Stimulated activated CD8-positive, alpha-beta memory T cell treated with anti-CD3 and anti-CD28 coated beads, Interleukin-15, amount 100 ng/mL, for 24 hours (primary cell): ENCODE data around the gene METTL22.

ENCODE experiments used
- DNase-seq: peaks from one replicate; pipeline ENCODE4 v3.0.0-alpha.2; 2020; ENCODE audit warnings: low read depth

Gene METTL22

DNA sequence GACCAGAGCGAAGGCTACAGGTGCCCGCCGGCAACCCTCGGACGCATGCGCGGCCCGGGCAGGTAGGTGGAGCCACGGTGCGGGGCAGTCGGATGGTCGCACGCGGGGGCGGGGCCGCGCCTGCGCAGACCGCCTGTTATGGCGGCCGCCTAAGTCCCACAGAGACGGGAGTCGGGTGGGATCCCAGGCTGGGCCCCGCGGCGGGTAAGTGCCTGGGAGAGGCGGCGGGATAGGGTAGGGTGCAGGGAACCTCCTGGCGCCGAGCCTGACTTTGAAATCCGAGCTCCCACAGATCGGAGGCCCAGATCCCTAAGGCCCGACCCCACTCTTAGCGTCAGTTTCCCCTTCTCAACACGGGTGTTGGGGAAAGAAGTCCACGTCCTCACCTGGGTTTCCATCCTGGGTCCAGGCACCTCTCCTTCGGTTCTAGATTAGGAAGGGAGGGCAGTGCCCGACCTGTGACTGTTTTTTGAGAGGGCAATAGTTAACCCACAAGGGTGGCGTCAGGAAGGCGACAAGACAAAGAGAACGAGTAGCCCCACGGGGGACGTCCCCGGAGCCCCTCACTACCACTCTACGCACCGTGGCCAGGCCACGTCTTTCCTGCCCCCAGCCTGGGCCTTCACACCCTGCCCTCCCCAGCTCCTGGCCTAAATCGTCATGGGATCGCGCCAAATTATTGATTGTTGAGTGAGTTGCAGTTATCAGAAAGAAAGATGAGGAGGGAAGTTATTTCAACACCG lies at the start of gene METTL22:
METTL22 (plus strand) TSS at position 127 of the 743 bp plus-strand sequence. CDS start 3,968 bp downstream, outside the sequence.
- DNase-seq = peak; percentile 92

DNA sequence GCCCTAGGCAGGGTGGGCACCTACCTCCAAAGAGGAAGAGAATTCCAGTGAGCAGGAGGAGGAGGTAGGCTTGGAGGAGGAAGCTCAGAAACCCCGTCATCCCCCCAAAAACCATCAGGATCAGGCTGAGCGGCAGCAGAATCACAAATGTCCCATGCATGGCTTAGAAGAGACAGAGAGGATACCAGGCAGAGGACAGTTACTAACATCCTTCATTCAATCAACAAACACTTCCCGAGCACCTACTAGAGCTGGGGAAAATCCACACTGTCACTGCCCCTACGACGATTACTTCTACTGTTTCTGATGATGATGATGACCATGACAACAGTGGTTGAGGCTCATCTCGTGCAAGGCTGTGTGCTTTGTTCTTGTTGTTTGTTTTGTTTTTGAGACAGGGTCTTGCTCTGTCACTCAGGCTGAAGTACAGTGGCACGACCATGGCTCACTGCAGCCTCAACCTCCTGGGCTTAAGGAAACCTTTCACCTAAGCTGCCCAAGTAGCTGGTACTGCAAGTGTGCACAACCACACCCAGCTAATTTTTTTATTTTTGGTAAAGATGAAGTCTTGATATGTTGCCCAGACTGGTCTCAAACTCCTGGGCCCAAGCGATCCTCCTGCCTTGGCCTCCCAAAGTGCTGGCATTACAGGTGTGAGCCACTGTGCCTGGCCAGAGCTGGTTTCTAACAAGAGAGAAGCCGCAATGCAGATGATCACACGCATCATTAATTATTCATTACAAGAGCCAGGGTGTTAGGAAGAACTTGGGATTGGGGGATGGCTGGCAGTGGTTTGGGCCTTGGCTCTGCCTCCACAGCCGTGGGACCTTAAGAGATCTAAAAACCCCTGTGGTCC lies 49.2 kb upstream of the METTL22 start:
- DNase-seq = no peak

DNA sequence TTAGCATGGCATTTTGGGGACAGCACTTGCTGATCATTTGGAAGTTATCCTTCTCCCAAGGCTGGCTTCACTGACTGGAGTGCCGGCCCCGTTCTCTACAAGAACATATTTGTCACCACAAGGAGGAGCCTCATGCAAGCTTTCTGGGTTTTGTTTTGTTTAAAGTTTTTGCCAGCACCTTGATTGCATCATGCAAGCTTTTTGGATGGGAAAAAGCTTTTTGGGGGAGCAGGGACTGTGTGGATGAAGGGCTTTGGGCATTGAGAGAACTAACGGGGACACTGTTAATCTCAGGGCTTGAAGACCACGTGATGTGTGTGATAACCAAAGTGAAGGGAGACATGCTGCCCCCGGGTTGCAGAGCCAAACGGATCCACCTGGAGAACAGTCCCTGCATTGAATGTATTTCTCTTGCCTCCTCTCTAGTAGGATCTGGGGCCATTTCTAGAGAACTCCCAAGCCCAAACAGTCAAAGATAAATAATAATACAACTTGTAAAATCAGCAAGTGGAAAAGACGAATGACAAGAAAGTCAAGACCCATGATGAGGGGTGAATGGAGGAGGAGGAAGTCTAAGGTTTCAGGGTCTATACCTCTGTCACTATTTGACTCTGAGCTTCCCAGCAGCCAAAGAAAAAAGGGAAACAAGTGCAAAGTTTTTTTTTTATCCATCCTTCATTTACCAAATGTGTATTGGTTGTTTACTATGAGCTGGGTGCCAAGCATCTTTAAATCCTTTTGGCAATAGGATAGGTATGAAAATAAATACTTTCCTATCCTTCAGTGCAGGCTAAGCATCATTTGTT lies 48.4 kb upstream of the METTL22 start:
- DNase-seq = no peak

GRCh38 chr16:8575399-8575798 lies 46.1 kb upstream of the METTL22 start:
- DNase-seq = no peak

DNA sequence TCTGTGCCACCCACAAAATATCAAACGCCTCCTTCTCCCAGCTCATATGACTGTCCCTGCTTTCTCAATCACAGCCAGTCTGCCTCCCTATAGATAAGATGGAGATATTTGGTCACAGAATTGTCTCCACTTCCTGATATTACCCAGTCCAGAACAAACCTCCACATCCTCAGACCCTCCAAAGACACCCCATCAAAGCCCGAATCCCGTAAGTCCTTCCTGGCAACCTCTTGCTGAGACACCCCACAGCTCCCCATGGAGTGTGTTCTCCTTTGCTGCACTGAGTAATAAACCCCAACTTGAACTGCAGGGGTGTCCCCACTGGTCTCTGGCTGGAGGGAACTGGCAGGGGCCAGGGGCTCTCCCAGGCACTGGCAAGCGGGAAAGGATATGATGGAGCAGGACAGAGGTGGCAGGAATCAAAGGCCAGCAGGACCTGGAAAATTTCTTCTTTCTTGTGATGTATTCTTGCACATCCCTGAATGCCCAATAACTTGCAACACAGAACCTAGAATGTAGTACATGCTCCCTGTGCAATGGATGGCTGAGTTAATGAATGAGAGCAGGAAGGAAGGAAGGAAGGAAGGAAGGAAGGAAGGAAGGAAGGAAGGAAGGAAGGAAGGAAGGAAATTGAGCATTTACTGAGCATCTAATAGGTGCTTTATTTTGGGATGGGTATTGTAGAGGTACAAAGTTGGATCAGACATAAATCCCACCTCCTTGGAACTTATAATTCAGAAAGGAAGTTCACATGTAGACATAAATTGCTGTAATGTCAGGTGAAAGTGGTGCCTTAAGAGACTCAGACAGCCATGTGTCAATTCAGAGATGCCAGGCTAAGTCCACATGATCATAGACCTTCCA lies 45.1 kb upstream of the METTL22 start:
- DNase-seq = no peak

DNA sequence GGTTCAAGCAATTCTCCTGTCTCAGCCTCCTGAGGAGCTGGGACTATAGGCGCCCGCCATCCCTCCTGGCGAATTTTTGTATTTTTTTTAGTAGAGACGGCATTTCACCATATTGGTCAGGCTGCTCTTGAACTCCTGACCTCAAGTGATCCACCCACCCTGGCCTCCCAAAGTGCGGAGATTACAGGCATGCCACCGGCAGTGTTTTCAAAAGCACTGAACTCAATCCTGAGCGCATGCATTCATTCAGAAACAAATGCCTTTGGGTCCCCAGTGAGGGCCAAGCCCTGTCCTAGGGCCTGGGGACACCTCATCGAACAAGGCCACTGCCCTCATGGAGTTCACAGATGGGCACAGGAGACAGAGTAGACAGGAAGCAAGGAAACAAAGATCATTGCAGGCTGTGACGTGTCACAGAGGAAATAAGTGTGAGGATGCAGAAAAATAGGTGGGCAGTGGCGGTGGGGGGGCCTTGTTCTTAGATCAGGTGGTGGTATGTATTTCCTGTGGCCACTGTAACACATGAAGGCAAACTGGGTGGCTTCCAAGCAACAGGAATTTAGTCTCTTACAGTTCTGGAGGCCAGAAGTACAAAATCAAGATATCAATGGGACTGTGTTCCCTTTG lies 43.7 kb upstream of the METTL22 start:
- no peak for DNase-seq

DNA sequence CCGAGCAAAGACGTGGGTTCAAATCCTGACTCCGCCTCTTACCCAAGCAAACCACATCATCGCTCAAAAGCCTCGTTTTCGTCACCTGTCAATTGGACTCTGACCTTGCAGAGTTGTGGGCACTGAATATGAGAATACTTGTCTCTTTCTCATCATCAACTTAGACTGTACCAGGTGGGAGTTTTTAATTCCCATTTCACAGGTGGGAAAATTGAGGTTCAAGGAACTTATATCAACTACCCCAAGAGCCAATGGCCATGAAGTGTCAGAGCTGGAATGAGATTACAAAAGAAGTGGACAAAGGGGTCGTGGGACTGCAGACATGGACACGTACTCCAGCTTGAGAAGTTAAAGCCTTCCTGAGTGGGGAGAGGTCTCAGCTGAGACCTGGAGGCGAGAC lies 41.9 kb upstream of the METTL22 start:
- no peak for DNase-seq

DNA sequence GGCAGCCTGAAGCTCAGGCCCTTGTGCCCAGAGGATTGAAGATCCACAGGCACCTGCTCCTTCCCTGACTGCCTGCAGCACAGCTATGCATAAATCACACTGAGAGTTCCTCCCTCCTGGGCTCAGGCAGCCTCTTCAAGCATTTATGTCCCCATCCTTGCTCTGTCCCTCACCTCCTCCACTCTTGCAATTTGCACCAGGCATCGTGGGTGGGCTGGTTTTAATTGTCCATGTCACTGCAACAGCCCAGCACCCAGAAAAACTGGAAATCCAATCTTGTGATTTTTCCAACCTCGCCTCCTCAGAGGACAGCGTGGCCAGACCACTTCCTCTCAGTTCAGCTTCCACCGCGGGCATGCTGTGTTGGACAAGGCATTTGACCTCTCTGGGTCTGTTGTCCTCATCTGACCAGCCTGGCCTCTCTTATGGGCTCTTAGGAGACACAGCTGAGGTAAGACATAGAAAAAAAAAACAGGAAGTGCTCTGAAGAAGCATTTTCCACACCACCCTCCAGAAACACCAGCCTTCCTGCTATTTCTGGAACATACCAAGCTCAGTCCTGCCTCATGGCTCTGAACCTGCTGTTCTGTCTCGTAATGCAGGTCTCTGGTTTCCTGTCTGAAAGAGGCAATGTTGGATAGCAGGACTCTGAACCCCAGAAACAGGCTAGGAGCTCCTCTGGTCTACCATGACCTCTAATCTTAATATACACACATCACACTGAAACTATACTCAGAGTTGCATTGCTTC lies 39.5 kb upstream of the METTL22 start:
- DNase-seq = no peak

- no peak for DNase-seq
These were observed 38.3 kb upstream of the METTL22 start for GRCh38 chr16:8583199-8583598.

DNA sequence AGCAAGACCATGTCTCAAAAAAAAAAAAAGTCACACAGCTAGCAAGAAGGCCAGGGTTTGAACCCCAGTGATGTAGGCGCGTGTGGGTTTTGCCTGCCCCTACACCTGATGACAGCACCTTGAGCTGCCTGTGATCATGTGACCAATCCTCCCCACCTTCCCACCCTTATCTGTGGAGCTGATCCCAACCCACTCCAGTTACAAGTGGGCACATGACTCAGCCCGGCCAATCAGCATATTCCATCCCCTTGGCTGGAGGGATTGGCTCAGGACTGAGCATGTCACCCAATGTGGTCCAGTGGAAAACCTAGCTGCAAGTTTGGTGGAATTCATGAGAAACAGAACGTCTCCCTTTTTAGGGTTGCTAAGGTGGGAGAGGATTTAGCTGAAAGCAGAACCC lies 37.8 kb upstream of the METTL22 start:
- no peak for DNase-seq

- no peak for DNase-seq
These were observed 36.5 kb upstream of the METTL22 start for GRCh38 chr16:8585041-8585440.

DNA sequence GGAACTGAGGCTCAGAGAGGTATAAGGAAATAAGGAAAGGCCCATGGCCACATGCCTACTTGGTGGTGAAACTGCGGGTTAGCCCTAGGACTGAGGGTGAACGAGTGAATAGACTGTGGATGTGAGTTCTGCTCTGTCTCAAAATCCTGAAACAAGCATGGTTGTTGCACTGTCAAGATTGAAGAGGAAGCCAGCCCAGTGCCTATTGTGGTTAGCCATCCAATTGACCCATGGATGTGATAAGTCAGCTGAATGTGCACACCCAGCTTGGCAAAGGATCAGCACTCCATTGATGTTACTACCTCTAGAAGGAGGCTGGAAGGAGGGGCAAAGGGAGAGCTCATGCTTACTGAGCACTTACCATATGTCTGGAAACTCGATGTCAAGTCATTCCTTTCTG lies 35.6 kb upstream of the METTL22 start:
- DNase-seq = no peak

DNA sequence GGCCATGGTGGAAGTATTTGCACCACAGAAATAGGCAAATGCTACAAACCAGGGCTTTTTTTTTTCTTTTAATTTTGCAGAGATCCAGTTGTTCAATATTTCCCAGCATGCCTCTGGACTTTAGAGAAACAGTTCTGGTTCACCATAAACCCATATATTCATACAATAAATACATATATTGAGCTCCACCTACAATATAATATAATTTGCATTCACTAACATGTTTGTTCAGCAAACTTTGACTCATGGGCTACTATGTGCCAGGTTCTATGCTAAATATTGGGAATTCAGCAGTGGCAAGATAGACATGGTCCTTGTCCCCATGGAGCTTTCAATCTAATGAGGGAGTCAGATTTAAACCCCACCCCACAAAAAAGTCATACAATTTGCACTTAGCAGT lies 34.4 kb upstream of the METTL22 start:
- no peak for DNase-seq

- DNase-seq = no peak
These were observed 32.8 kb upstream of the METTL22 start for GRCh38 chr16:8588682-8589056.

GRCh38 chr16:8589057-8589899 lies 32.2 kb upstream of the METTL22 start:
- DNase-seq = no peak

DNA sequence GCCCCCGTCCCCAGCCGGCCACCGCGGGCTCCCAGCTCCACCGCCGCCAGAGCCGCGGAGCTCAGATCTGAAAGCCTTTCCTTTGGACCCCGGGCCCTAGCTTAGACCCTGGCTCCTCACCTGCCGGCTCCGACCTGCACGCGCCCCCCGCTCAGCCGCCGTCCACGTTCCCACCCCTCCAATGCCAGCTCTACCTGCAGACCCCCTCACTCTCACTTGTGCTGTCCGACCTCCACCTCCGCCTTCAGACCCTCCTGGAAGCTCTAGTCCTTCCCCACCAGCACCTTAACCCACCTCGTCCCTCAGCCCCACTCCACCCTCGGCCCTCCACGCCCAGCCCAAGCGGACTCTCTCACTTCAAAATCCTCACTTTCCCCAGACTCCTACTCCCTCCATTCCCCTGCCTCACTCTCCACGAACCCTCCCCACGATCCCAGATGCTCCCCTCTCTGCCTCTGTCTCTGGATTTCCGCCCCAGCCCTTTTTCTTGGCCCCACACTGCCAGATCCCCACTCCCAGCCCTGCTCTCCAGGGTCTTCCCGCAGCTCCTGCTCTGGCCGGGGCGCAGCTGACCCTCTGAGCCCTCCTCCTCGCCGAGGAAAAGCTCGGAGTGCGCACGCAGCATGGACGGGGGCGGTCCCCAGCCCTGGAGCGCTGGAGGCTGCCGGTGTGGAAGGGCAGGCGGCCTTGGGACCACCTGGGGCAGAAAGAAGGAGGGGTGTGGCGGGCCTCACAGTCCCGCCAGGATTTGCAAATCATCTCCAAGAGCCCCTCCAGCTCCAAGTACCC lies 31.4 kb upstream of the METTL22 start, which contains the start of gene TMEM114:
TMEM114 (minus strand) TSS at position 612 of the 789 bp plus-strand sequence. CDS start 673 bp downstream, outside the sequence.
- no peak for DNase-seq

DNA sequence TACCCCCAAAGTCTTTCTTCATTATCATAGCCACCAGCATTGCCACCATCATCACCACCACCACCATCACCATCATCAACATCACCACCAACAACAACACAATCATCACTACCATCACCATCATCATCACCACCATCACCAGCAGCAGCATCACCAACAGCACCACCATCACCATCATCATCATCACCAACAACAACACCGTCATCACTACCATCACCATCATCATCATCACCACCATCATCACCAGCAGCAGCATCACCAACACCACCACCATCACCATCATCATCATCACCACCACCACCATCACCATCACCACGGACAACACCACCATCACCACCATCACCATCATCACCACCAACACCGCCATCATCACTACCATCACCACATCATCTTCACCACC lies 30.7 kb upstream of the METTL22 start:
- no peak for DNase-seq

GRCh38 chr16:8591451-8591850 lies 30.0 kb upstream of the METTL22 start:
- no peak for DNase-seq
